ENCODE data around the gene USP35.

USP35 gene

GRCh38 chr11:78241475-78241874 is 52.8 kb downstream of the USP35 start:
- POLR2A ChIA-PET = no interaction called here
- CTCF ChIA-PET = interaction anchor here (0.6 kb wide), 1 partner anchor 785 kb away, joined by 3 read pairs; no protein-coding TSS in a partner anchor
- DNase-seq (ENCODE audit: extremely low spot score) = no peak
- TF ChIP-seq SP1 (IDR thresholded peaks at IDR 0.05) = no peak
- TF ChIP-seq FOXK2 (IDR thresholded peaks at IDR 0.05) = no peak
- TF ChIP-seq FOXM1 (IDR thresholded peaks at IDR 0.05; ENCODE audit: borderline replicate concordance) = no peak

- TF ChIP-seq SUZ12 (IDR thresholded peaks at IDR 0.05) = no peak
- no peak for TF ChIP-seq NFRKB (IDR thresholded peaks at IDR 0.05)
- TF ChIP-seq SP1 (IDR thresholded peaks at IDR 0.05) = no peak
- no peak for TF ChIP-seq FOXM1 (IDR thresholded peaks at IDR 0.05; ENCODE audit: borderline replicate concordance)
- TF ChIP-seq ZNF384 (IDR thresholded peaks at IDR 0.05) = no peak
- no peak for TF ChIP-seq ARNT (IDR thresholded peaks at IDR 0.05)
- no peak for TF ChIP-seq PKNOX1 (IDR thresholded peaks at IDR 0.05)
- TF ChIP-seq ELF4 (IDR thresholded peaks at IDR 0.05) = no peak
- TF ChIP-seq L3MBTL2 (conservative IDR thresholded peaks at IDR 0.05) = no peak
- TF ChIP-seq HDGF (IDR thresholded peaks at IDR 0.05; ENCODE audit: borderline replicate concordance) = no peak
- no peak for TF ChIP-seq LEF1 (IDR thresholded peaks at IDR 0.05; ENCODE audit: borderline replicate concordance)
- no peak for TF ChIP-seq CTBP1 (IDR thresholded peaks at IDR 0.05; ENCODE audit: borderline replicate concordance)
- no peak for TF ChIP-seq FOXA1 (IDR thresholded peaks at IDR 0.05)
- no peak for TF ChIP-seq TARDBP (IDR thresholded peaks at IDR 0.05)
- TF ChIP-seq FOXK2 (IDR thresholded peaks at IDR 0.05) = no peak
- CTCF ChIA-PET = no interaction called here
- DNase-seq (ENCODE audit: extremely low spot score) = no peak
- POLR2A ChIA-PET = no interaction called here
Measured at GRCh38 chr11:78244080-78244479, 55.4 kb downstream of the USP35 start.

- CTCF ChIA-PET = interaction anchor here (0.6 kb wide), 1 partner anchor 515 kb away, joined by 3 read pairs; no protein-coding TSS in a partner anchor
- no peak for DNase-seq (ENCODE audit: extremely low spot score)
- no peak for TF ChIP-seq CTBP1 (IDR thresholded peaks at IDR 0.05; ENCODE audit: borderline replicate concordance)
- TF ChIP-seq SUZ12 (IDR thresholded peaks at IDR 0.05) = no peak
- TF ChIP-seq L3MBTL2 (conservative IDR thresholded peaks at IDR 0.05) = no peak
- no peak for TF ChIP-seq HDGF (IDR thresholded peaks at IDR 0.05; ENCODE audit: borderline replicate concordance)
- no peak for TF ChIP-seq PKNOX1 (IDR thresholded peaks at IDR 0.05)
- TF ChIP-seq ELF4 (IDR thresholded peaks at IDR 0.05) = no peak
- TF ChIP-seq FOXA1 (IDR thresholded peaks at IDR 0.05) = no peak
- no peak for TF ChIP-seq ZNF384 (IDR thresholded peaks at IDR 0.05)
- no peak for TF ChIP-seq NFRKB (IDR thresholded peaks at IDR 0.05)
- no peak for TF ChIP-seq SP1 (IDR thresholded peaks at IDR 0.05)
- no peak for TF ChIP-seq TARDBP (IDR thresholded peaks at IDR 0.05)
- TF ChIP-seq BHLHE40 (IDR thresholded peaks at IDR 0.05; ENCODE audit: borderline replicate concordance) = no peak
- TF ChIP-seq FOXK2 (IDR thresholded peaks at IDR 0.05) = no peak
- TF ChIP-seq LEF1 (IDR thresholded peaks at IDR 0.05; ENCODE audit: borderline replicate concordance) = no peak
- TF ChIP-seq FOXM1 (IDR thresholded peaks at IDR 0.05; ENCODE audit: borderline replicate concordance) = no peak
- no peak for TF ChIP-seq ARNT (IDR thresholded peaks at IDR 0.05)
- POLR2A ChIA-PET = no interaction called here
Measured at GRCh38 chr11:78244546-78245255, 56.0 kb downstream of the USP35 start.

GRCh38 chr11:78248191-78248590 is 59.5 kb downstream of the USP35 start:
- POLR2A ChIA-PET = no interaction called here
- CTCF ChIA-PET = no interaction called here
- no peak for DNase-seq (ENCODE audit: extremely low spot score)
- TF ChIP-seq FOXA1 (IDR thresholded peaks at IDR 0.05) (no peak), FOXM1 (IDR thresholded peaks at IDR 0.05; ENCODE audit: borderline replicate concordance) (no peak), HDGF (IDR thresholded peaks at IDR 0.05; ENCODE audit: borderline replicate concordance) (no peak), LEF1 (IDR thresholded peaks at IDR 0.05; ENCODE audit: borderline replicate concordance) (no peak), BHLHE40 (IDR thresholded peaks at IDR 0.05; ENCODE audit: borderline replicate concordance) (no peak), ELF4 (IDR thresholded peaks at IDR 0.05) (no peak)

GRCh38 chr11:78248903-78249302 is 60.2 kb downstream of the USP35 start:
- ChIA-PET CTCF (no interaction called here), POLR2A (no interaction called here)
- no peak for DNase-seq (ENCODE audit: extremely low spot score)
- TF ChIP-seq TARDBP (IDR thresholded peaks at IDR 0.05) = no peak
- TF ChIP-seq ARNT (IDR thresholded peaks at IDR 0.05) = no peak
- no peak for TF ChIP-seq L3MBTL2 (conservative IDR thresholded peaks at IDR 0.05)
- no peak for TF ChIP-seq HDGF (IDR thresholded peaks at IDR 0.05; ENCODE audit: borderline replicate concordance)
- no peak for TF ChIP-seq FOXK2 (IDR thresholded peaks at IDR 0.05)
- TF ChIP-seq CTBP1 (IDR thresholded peaks at IDR 0.05; ENCODE audit: borderline replicate concordance) = no peak

GRCh38 chr11:78250099-78250498 is 61.4 kb downstream of the USP35 start:
- CTCF ChIA-PET = no interaction called here

More at GRCh38 chr11:78250099-78250498, 61.4 kb downstream of the USP35 start:
- DNase-seq (ENCODE audit: extremely low spot score) = no peak
- POLR2A ChIA-PET = no interaction called here
- no peak for TF ChIP-seq FOXM1 (IDR thresholded peaks at IDR 0.05; ENCODE audit: borderline replicate concordance)
- no peak for TF ChIP-seq SP1 (IDR thresholded peaks at IDR 0.05)
- no peak for TF ChIP-seq CTBP1 (IDR thresholded peaks at IDR 0.05; ENCODE audit: borderline replicate concordance)
- no peak for TF ChIP-seq PKNOX1 (IDR thresholded peaks at IDR 0.05)
- TF ChIP-seq ELF4 (IDR thresholded peaks at IDR 0.05) = no peak
- no peak for TF ChIP-seq ARNT (IDR thresholded peaks at IDR 0.05)
- TF ChIP-seq ZNF384 (IDR thresholded peaks at IDR 0.05) = no peak
